ENCODE measurements around the gene PRKAB1. TPM values are rescaled to one million over a fixed set of nuclear protein-coding genes. Genes with fewer than 3 reads are reported as not detected.
A peak's percentile ranks its signal among the peaks of the same experiment; 100 is the strongest.

PRKAB1 gene
- total RNA-seq, 4 donors from 2014 or later: 50.3 to 119 (median 76.2) TPM

- H3K36me3 ChIP-seq: no peaks in the 10 kb centered on the region
- H3K27me3 ChIP-seq: no peaks in the 10 kb centered on the region
- no peak overlapping the region for H3K4me3 ChIP-seq
- no peak for TF ChIP-seq POLR2A (IDR thresholded peaks at IDR 0.05)
- TF ChIP-seq CTCF (IDR thresholded peaks at IDR 0.05): no peak
- no peak for DNase-seq
- H3K4me1 ChIP-seq: peaks cover 0 to 8% (median 0%) of the 10 kb centered on the region in 4 donors
- H3K27ac ChIP-seq: no peak overlapping the region
- H3K9me3 ChIP-seq: no peaks in the 10 kb centered on the region
Observed at GRCh38 chr12:119711693-119712092, 43.8 kb downstream of the PRKAB1 start.

DNA sequence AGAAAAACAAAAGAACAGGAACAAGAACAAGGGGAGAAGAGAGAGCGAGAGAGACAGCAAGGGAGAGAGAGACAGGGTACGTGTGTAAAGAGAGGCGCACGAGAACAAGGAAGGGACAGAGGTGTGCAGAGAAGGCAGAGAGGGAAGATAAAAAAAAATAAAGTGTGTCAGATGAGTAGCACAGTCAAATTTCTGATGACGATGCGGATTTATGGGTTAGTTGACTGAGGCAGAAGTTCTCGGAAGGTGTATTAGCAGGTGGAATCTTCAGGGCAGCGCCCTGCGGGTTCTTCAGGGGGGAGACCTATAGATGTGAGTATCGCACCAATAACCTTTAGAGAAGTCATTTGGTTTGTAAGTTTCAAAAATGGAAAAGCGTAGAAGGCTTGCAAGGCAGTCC is 44.8 kb downstream of the PRKAB1 start:
- Histone ChIP-seq H3K4me3 (no peak overlapping the region), H3K36me3 (no peaks in the 10 kb centered on the region), H3K4me1 (peaks cover 0 to 8% (median 0%) of the 10 kb centered on the region in 4 donors), H3K9me3 (no peaks in the 10 kb centered on the region), H3K27ac (peak overlapping the region in 1 of 4 donors; percentile 28), H3K27me3 (no peaks in the 10 kb centered on the region)
- DNase-seq: no peak
- TF ChIP-seq POLR2A (IDR thresholded peaks at IDR 0.05) (no peak), CTCF (IDR thresholded peaks at IDR 0.05) (no peak)

DNA sequence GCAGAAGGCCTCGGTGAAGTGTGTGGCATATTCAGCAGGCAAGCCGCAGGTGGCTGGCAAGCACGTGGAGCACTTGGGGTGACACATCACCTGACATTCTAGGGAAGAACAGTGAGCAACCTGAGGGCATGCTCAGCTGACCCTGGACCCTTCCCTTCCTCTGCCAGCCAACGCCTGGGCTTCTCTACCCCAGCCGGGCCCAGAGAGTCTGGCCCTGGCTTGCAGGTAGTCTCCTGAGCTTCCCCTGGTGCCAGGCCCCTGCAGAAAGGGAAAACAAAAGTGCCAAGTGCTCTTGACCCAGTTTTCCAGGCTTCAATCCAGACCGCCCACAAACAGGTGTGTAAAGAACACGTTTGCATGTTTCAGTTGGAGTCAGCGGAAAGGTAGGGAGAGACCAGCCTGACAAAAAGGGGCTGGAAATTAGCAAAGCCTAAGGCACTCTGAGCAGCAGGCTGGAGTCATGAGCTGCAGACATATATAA is 45.7 kb downstream of the PRKAB1 start:
- H3K9me3 ChIP-seq: no peaks in the 10 kb centered on the region
- TF ChIP-seq CTCF (IDR thresholded peaks at IDR 0.05) (no peak), POLR2A (IDR thresholded peaks at IDR 0.05) (no peak)
- H3K4me3 ChIP-seq: no peak overlapping the region
- H3K27ac ChIP-seq: peak overlapping the region in 1 of 4 donors; percentile 28
- H3K4me1 ChIP-seq: peaks cover 0 to 8% (median 0%) of the 10 kb centered on the region in 4 donors
- H3K36me3 ChIP-seq: no peaks in the 10 kb centered on the region
- H3K27me3 ChIP-seq: no peaks in the 10 kb centered on the region
- DNase-seq: no peak

GRCh38 chr12:119714614-119715267 is 46.8 kb downstream of the PRKAB1 start:
- no peaks in the 10 kb centered on the region for H3K9me3 ChIP-seq
- TF ChIP-seq POLR2A (IDR thresholded peaks at IDR 0.05) (no peak), CTCF (IDR thresholded peaks at IDR 0.05) (no peak)
- peaks cover 0 to 8% (median 0%) of the 10 kb centered on the region in 4 donors for H3K4me1 ChIP-seq
- no peaks in the 10 kb centered on the region for H3K36me3 ChIP-seq
- no peak overlapping the region for H3K4me3 ChIP-seq
- H3K27ac ChIP-seq: no peak overlapping the region
- no peak for DNase-seq
- H3K27me3 ChIP-seq: no peaks in the 10 kb centered on the region

DNA sequence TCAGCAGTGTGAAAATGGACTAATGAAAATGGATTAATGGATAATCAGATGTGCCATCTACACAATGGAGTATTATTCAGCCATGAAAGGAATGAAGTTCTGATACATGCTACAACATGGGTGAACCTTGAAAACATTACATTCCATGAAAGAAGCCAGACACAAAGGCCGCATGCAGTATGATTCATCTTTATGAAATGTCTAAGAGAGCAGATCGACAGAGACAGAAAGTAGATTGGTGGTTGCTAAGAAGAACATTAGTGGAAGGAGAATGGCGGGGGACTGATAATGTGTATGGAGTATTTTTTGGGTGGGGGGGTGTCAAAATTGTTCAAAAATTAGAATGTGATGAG is 47.3 kb downstream of the PRKAB1 start:
- H3K9me3 ChIP-seq: no peaks in the 10 kb centered on the region
- H3K36me3 ChIP-seq: no peaks in the 10 kb centered on the region
- TF ChIP-seq CTCF (IDR thresholded peaks at IDR 0.05): no peak
- no peak for TF ChIP-seq POLR2A (IDR thresholded peaks at IDR 0.05)
- no peak overlapping the region for H3K4me3 ChIP-seq
- H3K27me3 ChIP-seq: no peaks in the 10 kb centered on the region
- peak overlapping the region in 2 of 4 donors; percentile 63 to 73 for H3K27ac ChIP-seq
- H3K4me1 ChIP-seq: peaks cover 0 to 8% (median 0%) of the 10 kb centered on the region in 4 donors
- DNase-seq: no peak

Measured in Peyer's patch (tissue), 4 donors.